IPS-18c (cell line): Measurements from ENCODE around the gene CLIP2.

ENCODE experiments used
- H3K4me3 ChIP-seq: 2 replicates; pipeline ENCODE4 v1.7.0; 2013; ENCODE audit warnings: low read depth, mild to moderate bottlenecking, low read length, moderate library complexity; ENCODE audit not compliant: insufficient read depth
- H3K9me3 ChIP-seq: one replicate; pipeline ENCODE4 v1.6.1; 2013; ENCODE audit warnings: mild to moderate bottlenecking, low read length, moderate library complexity; ENCODE audit not compliant: control insufficient read depth, insufficient read depth

The CLIP2 gene

GRCh38 chr7:74266191-74266963, 22.8 kb upstream of the CLIP2 start:
- H3K9me3 ChIP-seq, result no peaks in the 10 kb centered on the region

GRCh38 chr7:74267756-74268565, 21.2 kb upstream of the CLIP2 start:
- Histone ChIP-seq H3K4me3 (no peak overlapping the region), H3K9me3 (no peaks in the 10 kb centered on the region)

More at GRCh38 chr7:74266191-74266963, 22.8 kb upstream of the CLIP2 start:
- H3K4me3 ChIP-seq, result no peak overlapping the region

- Histone ChIP-seq H3K4me3 (peak overlapping the region; percentile 31; the same call in 1 of the 2 replicates), H3K9me3 (no peaks in the 10 kb centered on the region)
Measured at GRCh38 chr7:74269757-74270277, 19.4 kb upstream of the CLIP2 start.

- no peaks in the 10 kb centered on the region for H3K9me3 ChIP-seq
- no peak overlapping the region for H3K4me3 ChIP-seq
Measured at GRCh38 chr7:74271742-74272141, 17.5 kb upstream of the CLIP2 start.

- Histone ChIP-seq H3K4me3 (no peak overlapping the region), H3K9me3 (no peaks in the 10 kb centered on the region)
Measured at GRCh38 chr7:74272305-74273038, 16.7 kb upstream of the CLIP2 start.

- Histone ChIP-seq H3K4me3 (no peak overlapping the region), H3K9me3 (no peaks in the 10 kb centered on the region)
Measured at GRCh38 chr7:74275401-74275881, 13.8 kb upstream of the CLIP2 start.

- Histone ChIP-seq H3K9me3 (no peaks in the 10 kb centered on the region), H3K4me3 (no peak overlapping the region)
Measured at GRCh38 chr7:74277636-74278035, 11.6 kb upstream of the CLIP2 start.

- H3K9me3 ChIP-seq, result no peaks in the 10 kb centered on the region
- H3K4me3 ChIP-seq, result no peak overlapping the region
Measured at GRCh38 chr7:74280985-74281384, 8.2 kb upstream of the CLIP2 start.

- Histone ChIP-seq H3K9me3 (no peaks in the 10 kb centered on the region), H3K4me3 (no peak overlapping the region)
Measured at GRCh38 chr7:74282748-74283459, 6.3 kb upstream of the CLIP2 start.

GRCh38 chr7:74283858-74284447, 5.3 kb upstream of the CLIP2 start:
- Histone ChIP-seq H3K9me3 (no peaks in the 10 kb centered on the region), H3K4me3 (no peak overlapping the region)

GRCh38 chr7:74284781-74285259, 4.4 kb upstream of the CLIP2 start:
- no peak overlapping the region for H3K4me3 ChIP-seq
- H3K9me3 ChIP-seq, result no peaks in the 10 kb centered on the region

GRCh38 chr7:74286131-74286530, 3.1 kb upstream of the CLIP2 start:
- Histone ChIP-seq H3K9me3 (no peaks in the 10 kb centered on the region), H3K4me3 (no peak overlapping the region)

GRCh38 chr7:74287303-74288033, 1.7 kb upstream of the CLIP2 start:
- Histone ChIP-seq H3K9me3 (no peaks in the 10 kb centered on the region), H3K4me3 (no peak overlapping the region)

- Histone ChIP-seq H3K9me3 (no peaks in the 10 kb centered on the region), H3K4me3 (peak overlapping the region; percentile 61; the same call in 1 of the 2 replicates)
Measured at GRCh38 chr7:74288034-74288881, 949 bp upstream of the CLIP2 start.
